OCI-LY7 (cell line): ENCODE measurements around the gene SREBF1.
A peak's percentile ranks its signal among the peaks of the same experiment; 100 is the strongest.

Source experiments
- CTCF ChIP-seq: fragments of 200-600 bp; sonication (generic); conservative IDR thresholded peaks from 2 replicates; pipeline ENCODE4 v1.5.1; 2014; ENCODE audit warnings: mild to moderate bottlenecking, antibody characterized with exemption, low read length, moderate library complexity, mixed read lengths
- EZH2phosphoT487 ChIP-seq: fragments of 200-600 bp; sonication (generic); IDR thresholded peaks from 2 replicates; pipeline ENCODE4 v1.6.1; 2018; ENCODE audit warnings: low read depth, borderline replicate concordance, mild to moderate bottlenecking, mixed run types, antibody characterized with exemption, low read length, moderate library complexity, mixed read lengths

GRCh38 chr17:17870247-17870646 lies 33.5 kb upstream of the SREBF1 start:
- peak; percentile 54 for TF ChIP-seq CTCF
- TF ChIP-seq EZH2phosphoT487 = no peak
